ENCODE data around the gene RIPPLY3.
"Not testable (repeated sequence)": the region's sequence is repeated elsewhere in the genome, so short reads cannot be mapped to it uniquely, and the experiment has no call there.

Gene RIPPLY3

GRCh38 chr21:37017951-37018679 is 11.6 kb downstream of the RIPPLY3 start:
- DNase-seq (ENCODE audit: low read depth, low spot score), result no peak

GRCh38 chr21:37026499-37026898 is 20.0 kb downstream of the RIPPLY3 start:
- DNase-seq (ENCODE audit: low read depth, low spot score), result no peak

- no peak for DNase-seq (ENCODE audit: low read depth, low spot score)
Observed at GRCh38 chr21:37028570-37028969, 22.1 kb downstream of the RIPPLY3 start.

DNA sequence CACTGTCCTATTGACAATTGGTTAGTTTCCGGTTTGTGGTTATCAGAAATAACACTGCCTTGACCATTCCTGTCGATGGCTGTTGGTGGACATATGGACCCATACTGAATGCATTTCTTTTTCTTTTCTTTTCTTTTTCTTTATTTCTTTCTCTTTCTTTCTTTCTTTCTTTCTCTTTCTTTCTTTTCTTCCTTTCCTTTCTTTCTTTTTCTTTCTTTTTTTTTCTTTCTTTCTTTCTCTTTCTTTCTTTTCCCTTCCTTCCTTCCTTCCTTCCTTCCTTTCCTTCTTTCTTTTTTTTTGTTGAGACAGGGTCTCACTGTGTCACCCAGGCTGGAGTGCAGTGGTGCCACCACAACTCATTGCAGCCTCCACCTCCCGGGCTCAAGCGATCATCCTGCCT is 24.4 kb downstream of the RIPPLY3 start:
- DNase-seq (ENCODE audit: low read depth, low spot score), result no peak

- DNase-seq (ENCODE audit: low read depth, low spot score), result no peak
Observed at GRCh38 chr21:37032293-37032692, 25.8 kb downstream of the RIPPLY3 start.

GRCh38 chr21:37032877-37033471 is 26.5 kb downstream of the RIPPLY3 start:
- DNase-seq (ENCODE audit: low read depth, low spot score), result no peak

DNA sequence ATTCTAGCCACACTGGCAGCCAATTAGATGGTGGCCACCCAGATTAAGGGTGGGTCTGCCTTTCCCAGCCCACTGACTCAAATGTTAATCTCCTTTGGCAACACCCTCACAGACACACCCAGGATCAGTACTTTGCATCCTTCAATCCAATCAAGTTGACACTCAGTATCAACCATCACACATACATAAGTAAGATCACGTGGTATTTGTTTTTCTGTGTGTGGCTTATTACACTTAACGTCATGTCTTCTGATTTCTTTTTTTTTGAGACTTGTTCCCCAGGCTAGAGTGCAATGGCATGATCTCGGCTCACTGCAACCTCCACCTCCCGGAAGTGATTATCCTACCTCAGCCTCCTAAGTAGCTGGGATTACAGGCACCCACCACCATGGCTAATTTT is 27.9 kb downstream of the RIPPLY3 start:
- DNase-seq (ENCODE audit: low read depth, low spot score), result not testable (repeated sequence)

DNA sequence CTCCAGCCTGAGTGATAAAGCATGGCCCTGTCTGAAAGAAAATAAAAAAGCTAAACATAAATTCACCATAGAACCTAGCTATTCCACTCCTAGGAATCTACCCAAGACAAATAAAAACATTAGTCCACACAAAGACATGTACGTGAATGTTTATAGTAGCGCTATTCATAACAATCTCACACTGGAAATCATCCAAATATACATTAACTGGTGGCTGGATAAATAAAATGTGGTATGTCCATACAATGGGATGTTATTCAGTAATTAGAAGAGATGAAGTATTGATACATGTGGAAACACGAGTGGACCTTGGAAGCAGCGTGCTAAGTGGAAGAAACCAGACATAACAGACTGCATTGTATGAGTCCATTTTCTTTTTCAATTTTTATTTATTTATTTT is 29.7 kb downstream of the RIPPLY3 start:
- no peak for DNase-seq (ENCODE audit: low read depth, low spot score)

DNA sequence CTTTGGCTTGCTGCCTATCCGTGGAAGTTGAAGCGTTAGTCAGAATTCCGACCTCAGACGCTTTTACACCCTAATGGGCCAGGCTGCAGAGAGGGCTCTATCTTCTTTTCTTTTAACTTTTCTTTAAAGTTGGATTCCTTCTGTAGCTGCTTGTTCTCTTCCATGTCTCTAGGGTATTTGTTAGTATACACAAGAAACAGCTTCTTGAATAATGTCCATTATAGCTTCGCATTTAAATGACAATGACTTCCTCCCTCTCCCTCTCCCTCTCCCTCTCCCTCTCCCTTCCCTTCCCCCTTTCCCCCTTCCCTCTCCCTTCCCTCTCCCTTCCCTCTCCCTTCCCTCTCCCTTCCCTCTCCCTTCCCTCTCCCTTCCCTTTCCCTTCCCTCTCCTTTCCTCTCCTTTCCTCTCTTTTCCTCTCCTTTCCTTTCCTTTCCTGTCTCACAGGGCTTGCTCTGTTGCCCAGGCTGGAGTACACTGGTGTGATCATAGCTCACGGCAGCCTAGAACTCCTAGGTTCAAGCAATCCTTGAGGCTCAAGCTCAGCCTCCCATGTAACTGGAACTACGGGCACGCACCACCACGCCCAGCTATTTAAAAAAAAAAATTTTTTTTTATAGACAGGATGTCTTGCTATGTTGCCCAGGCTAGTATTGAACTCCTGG is 33.0 kb downstream of the RIPPLY3 start:
- no peak for DNase-seq (ENCODE audit: low read depth, low spot score)

- no peak for DNase-seq (ENCODE audit: low read depth, low spot score)
Observed at GRCh38 chr21:37040212-37040611, 33.7 kb downstream of the RIPPLY3 start.

DNA sequence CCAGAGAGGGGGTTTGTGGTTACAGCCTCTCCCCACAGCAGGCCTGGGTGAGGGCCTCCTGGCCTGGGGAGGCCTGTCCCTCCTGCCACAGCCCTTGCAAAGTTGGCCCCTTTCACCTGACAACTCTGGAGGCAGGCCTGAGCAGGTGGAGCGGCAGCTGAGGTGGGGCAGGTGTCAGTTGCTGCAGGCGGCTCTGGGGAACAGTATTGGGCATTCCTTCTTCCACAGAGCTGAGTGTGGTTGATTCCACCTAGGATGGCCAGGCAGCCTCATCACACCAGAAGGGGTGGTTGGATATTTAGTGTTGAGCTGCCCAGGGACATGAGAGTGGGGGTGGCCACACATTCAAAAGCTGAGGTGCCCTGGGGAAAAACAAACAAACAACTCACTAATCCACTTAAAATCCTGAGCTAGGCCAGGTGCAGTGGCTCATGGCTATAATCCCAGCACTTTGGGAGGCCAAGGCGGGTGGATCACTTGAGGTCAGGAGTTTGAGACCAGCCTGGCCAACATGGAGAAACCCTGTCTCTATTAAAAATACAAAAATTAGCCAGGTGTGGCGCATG is 35.3 kb downstream of the RIPPLY3 start:
- no peak for DNase-seq (ENCODE audit: low read depth, low spot score)

DNA sequence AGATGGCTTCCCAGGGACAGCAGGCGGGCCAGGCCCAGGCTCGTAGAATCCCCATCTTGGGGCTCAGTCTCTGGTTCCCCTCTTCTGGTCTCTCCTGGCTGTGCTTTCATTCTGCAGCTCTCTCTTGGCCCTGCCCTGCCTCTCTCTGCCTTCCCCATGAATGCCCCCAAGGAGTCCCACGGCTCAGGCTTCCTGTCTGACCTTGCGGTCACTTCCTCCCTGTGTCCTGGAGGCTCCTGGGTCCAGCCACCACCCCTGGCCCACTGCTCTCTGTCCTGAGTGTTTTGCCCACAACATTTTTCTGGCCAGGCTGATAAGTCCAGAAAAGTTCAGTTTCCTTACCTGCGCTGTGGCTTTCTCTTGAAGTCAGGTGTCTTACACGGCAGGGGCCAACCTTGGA is 37.3 kb downstream of the RIPPLY3 start:
- no peak for DNase-seq (ENCODE audit: low read depth, low spot score)

GRCh38 chr21:37044643-37045042 is 38.1 kb downstream of the RIPPLY3 start:
- DNase-seq (ENCODE audit: low read depth, low spot score), result no peak

DNA sequence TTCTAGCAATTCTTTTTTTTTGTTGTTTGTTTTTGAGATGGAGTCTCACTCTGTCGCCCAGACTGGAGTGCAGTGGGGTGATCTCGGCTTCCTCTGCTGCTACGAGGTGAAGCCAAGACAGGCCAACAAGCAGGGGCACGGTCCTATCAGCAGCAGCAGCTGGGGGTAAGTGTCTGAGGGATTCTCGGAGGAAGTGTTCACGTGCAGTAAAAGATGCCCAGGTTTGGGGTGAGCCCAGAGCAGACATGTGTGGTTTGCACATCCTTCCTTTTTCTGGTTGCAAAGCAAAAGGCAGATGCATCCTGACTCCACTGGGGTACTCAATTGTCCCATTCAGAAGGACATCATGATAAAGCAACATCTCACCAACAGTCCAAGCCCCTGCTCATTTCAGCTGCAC is 38.6 kb downstream of the RIPPLY3 start:
- DNase-seq (ENCODE audit: low read depth, low spot score), result no peak

DNA sequence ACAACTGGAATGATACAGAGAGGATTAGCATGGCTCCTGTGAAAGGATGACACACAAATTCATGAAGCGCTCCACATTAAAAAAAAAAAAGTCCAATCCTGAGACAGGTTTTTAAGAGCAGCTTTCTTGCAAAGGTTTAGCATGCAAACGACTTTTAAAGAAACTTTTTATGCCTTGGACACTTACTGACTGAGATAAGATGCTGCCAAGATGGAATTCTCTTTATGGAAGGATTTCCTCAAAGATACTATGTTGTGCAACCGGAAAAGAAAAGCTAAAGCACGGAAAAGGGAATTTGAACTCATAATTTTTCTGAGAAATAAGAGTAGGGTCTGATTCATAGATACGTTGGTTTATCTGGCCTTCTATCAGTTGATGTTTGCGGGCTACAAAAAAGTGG is 39.1 kb downstream of the RIPPLY3 start:
- DNase-seq (ENCODE audit: low read depth, low spot score), result no peak

GRCh38 chr21:37047079-37047478 is 40.6 kb downstream of the RIPPLY3 start:
- no peak for DNase-seq (ENCODE audit: low read depth, low spot score)

- not testable (repeated sequence) for DNase-seq (ENCODE audit: low read depth, low spot score)
Observed at GRCh38 chr21:37049741-37050140, 43.2 kb downstream of the RIPPLY3 start.

- no peak for DNase-seq (ENCODE audit: low read depth, low spot score)
Observed at GRCh38 chr21:37055271-37055855, 48.9 kb downstream of the RIPPLY3 start.

DNA sequence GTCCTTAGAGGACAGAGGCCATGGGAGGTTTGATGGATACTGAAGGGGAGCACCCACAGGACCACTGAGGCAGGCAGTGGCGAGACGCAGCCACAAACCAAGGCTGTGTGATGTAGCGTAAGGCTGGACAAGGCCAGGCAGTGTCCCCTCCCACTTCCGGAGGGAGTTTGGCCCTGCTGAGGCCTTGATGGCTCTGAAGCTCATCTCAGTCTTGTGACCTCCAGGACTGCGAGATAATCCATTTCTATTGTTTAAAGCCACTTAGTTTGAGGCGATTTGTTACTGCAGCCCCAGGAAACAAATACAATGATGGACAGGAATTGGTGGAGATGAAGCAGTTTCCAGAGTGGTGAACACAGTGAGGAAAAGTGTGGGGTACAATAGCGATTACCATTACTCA is 51.1 kb downstream of the RIPPLY3 start:
- no peak for DNase-seq (ENCODE audit: low read depth, low spot score)

DNA sequence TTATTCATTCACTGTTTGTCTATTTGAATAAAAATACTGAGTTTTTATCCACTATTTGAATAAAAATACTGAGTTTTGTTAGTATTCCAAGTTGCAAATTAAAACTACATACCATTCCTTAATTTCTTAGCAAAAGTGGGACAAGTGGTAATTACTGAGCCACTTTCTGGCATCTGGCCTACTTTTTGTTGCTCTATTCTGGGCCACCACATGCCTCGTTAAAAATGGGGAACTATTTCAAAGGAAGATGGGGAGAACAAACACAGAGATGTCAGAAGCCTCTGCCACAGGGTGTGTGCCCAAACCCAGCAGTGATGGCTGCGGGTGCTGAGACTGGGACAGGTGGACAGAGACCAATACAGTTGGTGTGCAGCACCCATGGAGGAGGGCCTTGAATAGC is 51.8 kb downstream of the RIPPLY3 start:
- no peak for DNase-seq (ENCODE audit: low read depth, low spot score)

DNA sequence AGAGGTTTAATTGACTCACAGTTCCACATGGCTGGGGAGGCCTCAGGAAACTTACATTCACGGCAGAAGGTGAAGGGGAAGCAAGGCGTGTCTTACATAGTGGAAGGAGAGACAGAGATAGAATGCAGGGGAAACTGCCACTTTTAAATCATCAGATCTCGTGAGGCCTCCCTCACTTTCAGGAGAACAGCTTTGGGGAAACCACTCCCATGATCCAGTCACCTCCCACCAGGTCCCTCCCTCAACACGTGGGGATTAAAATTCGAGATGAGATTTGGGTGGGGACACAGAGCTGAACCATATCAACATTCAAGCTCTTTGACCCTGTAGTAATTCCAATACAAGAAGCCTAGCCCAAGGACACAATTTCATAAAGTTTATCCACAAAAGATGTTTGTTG is 52.7 kb downstream of the RIPPLY3 start:
- no peak for DNase-seq (ENCODE audit: low read depth, low spot score)

DNA sequence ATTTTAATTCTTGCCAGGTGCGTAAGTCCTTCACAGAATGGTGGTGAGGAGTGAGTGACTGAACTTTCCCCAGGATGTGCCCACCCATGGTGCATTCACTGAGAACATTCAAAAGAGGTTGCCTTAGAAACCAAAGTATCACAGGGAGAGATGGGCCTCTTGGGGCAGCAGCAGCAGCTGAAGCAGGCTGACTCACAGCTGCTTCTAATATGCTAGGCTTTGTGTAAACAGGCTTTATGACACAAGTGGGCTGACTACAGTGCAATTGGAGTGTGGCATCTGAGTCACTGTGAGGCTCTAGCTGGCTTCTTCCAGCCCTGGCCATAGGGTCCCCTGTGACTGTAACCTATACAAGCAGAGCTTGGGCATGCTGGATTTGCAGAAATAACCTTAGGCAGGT is 53.8 kb downstream of the RIPPLY3 start:
- DNase-seq (ENCODE audit: low read depth, low spot score), result no peak
